ENCODE results near the gene STIP1. TPM values are rescaled to one million over a fixed set of nuclear protein-coding genes. Genes with fewer than 3 reads are reported as not detected.

Gene STIP1
- total and polyA plus RNA-seq, 9 of the 15 experiments (the other 6 are each of a cell fraction or from before 2014, with no cell fraction given), result 58.1 to 465 (median 346) TPM

- TF ChIP-seq POLR2A (conservative IDR thresholded peaks at IDR 0.05) (peak; percentile 67), MNT (conservative IDR thresholded peaks at IDR 0.05) (peak; percentile 53 to 71), ZNF449 (CRISPR knock-in tag; IDR thresholded peaks at IDR 0.05) (no peak), ZNF668 (CRISPR knock-in tag; IDR thresholded peaks at IDR 0.05) (no peak), HMBOX1 (IDR thresholded peaks at IDR 0.05) (no peak), ZKSCAN1 (IDR thresholded peaks at IDR 0.05; ENCODE audit: low read depth, low read length) (peak; percentile 24; the same call in 1 of the 2 replicates), SRF (CRISPR knock-in tag; IDR thresholded peaks at IDR 0.05) (peak in 1 of 2 experiments; percentile 92; a peak in 1 of 4 replicates), ZBTB49 (CRISPR knock-in tag; IDR thresholded peaks at IDR 0.05; ENCODE audit: borderline replicate concordance) (no peak), HNRNPLL (IDR thresholded peaks at IDR 0.05; ENCODE audit: low read depth, low read length, poor library complexity, severe bottlenecking) (no peak), MTA1 (IDR thresholded peaks at IDR 0.05; ENCODE audit: borderline replicate concordance) (no peak), SMAD3 (CRISPR knock-in tag; conservative IDR thresholded peaks at IDR 0.05) (no peak), ZNF830 (CRISPR knock-in tag; IDR thresholded peaks at IDR 0.05) (no peak), ZFP91 (CRISPR knock-in tag; IDR thresholded peaks at IDR 0.05) (no peak), GABPA (tag; conservative IDR thresholded peaks at IDR 0.05; ENCODE audit: low read depth) (no peak), SIN3B (IDR thresholded peaks at IDR 0.05; ENCODE audit: low read depth) (no peak), MITF (IDR thresholded peaks at IDR 0.05) (peak; percentile 39; the same call in 1 of the 2 replicates), LCOR (CRISPR knock-in tag; IDR thresholded peaks at IDR 0.05) (no peak)
Measured at GRCh38 chr11:64181506-64182411, 4.2 kb upstream of the STIP1 start (continued).
